ENCODE results near the gene VPS9D1.

VPS9D1 gene

DNA sequence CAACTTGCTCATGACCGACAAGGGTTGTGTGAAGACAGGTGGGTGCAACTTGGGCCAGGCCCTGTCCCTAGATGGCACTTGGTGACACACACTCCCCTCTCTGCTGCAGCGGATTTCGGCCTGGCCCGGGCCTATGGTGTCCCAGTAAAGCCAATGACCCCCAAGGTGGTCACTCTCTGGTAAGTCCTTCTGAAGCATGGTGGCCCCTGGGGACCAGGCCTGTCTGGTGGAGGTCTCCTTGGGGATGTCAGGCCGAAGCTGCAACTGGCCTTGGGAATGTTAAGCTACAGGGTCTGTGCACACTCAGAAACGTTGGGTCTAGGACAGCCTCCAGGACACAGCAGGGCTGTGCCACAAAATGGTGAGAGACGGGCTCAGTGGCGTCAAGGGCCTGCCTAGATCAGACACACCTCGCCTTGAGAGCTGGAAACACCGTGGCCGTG lies 27.4 kb downstream of the VPS9D1 start:
- TF ChIP-seq, protein P1, sequence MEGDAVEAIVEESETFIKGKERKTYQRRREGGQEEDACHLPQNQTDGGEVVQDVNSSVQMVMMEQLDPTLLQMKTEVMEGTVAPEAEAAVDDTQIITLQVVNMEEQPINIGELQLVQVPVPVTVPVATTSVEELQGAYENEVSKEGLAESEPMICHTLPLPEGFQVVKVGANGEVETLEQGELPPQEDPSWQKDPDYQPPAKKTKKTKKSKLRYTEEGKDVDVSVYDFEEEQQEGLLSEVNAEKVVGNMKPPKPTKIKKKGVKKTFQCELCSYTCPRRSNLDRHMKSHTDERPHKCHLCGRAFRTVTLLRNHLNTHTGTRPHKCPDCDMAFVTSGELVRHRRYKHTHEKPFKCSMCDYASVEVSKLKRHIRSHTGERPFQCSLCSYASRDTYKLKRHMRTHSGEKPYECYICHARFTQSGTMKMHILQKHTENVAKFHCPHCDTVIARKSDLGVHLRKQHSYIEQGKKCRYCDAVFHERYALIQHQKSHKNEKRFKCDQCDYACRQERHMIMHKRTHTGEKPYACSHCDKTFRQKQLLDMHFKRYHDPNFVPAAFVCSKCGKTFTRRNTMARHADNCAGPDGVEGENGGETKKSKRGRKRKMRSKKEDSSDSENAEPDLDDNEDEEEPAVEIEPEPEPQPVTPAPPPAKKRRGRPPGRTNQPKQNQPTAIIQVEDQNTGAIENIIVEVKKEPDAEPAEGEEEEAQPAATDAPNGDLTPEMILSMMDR (IDR thresholded peaks at IDR 0.05) = no peak

DNA sequence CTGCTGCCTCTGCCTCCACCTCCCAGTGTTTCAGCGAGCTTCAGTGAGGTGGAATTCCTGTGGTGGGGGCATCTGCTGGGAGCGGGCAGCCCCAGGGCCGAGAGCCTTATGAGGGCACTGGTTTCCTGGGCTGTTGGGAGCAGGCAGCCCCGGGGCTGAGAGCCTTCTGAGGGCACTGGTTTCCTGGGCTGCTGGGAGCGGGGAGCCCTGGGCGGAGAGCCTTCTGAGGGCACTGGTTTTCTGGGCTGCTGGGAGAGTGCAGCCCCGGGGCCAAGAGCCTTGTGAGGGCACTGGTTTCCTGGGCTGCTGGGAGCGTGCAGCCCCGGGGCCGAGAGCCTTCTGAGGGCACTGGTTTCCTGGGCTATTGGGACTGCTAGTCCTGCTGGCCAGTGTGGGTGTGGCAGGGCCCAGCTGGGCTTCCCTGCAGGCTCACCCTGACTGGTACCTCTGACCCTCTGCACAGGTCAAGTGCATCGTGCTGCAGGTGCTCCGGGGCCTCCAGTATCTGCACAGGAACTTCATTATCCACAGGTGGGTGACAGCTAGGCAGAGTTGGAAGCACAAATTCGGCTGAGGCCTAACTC lies 28.6 kb downstream of the VPS9D1 start:
- TF ChIP-seq, protein P1 (IDR thresholded peaks at IDR 0.05) = no peak

DNA sequence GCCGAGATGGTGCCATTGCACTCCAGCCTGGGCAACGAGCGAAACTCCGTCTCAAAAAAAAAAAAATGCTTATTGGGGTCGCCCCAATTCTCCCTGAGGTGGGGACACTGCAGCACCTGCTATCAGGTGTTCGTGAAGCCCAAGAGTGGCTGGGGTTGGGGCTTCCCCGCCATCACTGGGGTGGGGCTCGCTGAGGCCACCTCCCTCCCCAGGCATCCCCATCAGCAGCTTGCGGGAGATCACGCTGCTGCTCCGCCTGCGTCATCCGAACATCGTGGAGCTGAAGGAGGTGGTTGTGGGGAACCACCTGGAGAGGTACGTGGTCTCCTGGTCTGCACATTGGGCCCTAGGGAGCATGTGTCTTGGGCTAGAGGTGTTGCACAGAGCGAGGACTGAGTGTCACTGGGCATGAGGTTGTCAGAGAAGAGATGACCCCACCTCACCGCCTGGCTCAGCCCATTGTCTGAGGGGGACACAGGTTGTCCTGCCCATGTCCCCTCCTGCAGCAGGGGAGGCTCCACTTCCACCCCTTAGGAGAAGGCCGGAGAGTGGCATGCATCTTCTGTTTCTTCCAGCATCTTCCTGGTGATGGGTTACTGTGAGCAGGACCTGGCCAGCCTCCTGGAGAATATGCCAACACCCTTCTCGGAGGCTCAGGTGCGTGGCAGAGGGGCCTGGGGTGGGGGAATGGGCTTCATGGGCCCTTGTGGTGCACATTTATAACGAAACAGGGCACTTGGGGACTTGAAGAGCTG lies 29.3 kb downstream of the VPS9D1 start:
- TF ChIP-seq, protein P1 (IDR thresholded peaks at IDR 0.05) = no peak

DNA sequence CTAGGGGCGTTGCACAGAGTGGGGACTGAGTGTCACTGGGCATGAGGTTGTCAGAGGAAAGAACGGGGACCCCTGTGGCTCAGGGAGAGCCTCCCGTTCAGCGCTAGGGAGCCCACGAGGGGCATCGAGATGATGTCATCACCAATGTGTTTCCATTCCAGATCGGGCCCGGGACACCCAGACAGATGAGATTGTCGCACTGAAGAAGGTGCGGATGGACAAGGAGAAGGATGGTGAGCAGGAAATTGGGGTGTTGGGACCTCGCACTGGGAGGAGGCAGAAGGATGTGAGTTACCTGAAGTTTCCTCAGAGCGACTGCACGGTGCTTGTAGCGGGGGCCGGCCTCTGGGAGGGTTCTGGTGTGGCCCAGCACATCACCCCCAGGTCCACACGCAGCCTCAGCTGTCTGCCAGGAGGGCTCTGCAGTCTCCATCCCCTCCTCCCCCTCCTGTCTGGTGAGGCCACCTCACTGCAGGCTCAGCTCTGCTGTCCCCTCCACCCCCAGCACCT lies 30.3 kb downstream of the VPS9D1 start:
- TF ChIP-seq, protein P1 (IDR thresholded peaks at IDR 0.05) = no peak

DNA sequence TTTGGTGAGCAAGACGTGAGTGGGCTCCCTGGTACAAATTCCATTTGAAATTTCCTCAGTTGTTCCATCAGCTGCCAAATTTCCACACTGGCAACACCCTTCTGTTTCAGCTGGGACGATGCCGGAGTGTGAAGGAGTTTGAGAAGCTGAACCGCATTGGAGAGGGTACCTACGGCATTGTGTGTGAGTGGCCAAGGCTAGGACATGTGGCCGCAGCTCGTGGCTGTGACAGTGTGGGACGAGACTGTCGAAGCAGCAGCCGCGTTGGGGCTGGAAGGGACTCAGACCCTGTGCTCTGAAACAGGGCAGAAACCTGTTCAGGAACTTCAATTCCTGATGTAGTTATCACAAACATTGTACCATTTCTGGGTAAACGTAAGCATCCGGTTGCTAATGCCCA lies 31.6 kb downstream of the VPS9D1 start:
- TF ChIP-seq, protein P1 (IDR thresholded peaks at IDR 0.05) = no peak

DNA sequence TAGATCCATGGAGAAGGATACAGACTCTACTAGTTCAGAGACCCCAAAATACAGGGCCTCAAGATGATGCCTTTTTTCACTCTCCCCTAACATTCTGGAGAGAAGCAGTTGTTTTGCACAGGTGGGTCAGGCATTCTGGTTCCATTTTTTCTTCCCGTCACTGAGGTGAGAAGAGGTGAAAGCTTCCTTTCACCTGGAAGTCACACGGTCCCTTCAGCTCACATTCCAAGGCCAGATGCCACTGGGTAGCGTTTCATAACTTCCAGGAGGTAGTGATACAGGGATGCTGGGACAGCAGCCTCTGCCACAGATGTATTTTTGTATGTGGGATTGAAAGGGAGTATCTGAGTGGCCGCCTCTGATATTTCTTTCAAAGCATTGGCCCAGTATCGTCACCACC lies 32.3 kb downstream of the VPS9D1 start:
- TF ChIP-seq, protein P1 (IDR thresholded peaks at IDR 0.05) = no peak

DNA sequence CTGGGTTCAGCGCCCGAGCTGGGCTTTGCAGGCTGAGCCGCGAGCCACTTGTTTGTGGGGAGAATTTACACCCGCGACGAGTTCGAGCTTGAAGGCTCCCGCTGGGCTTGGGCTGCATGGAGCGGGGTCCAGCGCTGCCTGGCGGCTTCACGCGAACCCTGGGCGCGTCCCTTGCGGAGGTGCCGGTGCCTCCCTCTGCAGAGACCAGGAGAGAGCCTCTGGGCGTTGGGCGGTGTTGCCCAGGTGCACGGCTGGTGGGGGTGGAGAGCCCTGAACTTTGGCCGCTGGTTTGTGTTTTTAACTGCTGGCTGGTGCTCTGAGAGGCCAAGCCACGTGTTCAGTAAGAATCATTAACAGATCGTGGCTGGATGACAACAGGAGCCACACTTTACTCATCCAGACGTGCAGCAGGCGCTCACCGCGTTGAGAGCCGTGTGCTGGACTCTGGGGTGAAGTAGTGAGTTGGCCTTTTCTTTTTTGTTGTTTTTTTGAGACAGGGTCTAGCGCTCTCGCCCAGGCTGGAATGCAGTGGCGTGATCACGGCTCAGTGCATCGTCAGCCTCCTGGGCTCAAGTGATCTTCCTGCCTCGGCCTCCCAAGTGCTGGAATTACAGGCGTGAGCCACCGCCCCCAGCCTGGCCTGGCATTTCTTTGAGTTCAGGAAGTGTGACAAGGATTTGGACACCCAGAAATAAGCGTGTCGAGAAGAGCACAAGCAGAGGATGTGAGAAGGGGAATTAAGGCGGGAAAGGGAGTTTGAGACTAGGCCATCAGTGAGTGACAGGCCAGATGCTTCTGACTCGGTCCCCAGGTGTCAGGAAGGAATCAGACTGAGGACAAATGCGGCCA lies 33.4 kb downstream of the VPS9D1 start:
- TF ChIP-seq, protein P1 (IDR thresholded peaks at IDR 0.05) = no peak
